Measurements from ENCODE around the gene ZNF611.
"Not testable (repeated sequence)": the region's sequence is repeated elsewhere in the genome, so short reads cannot be mapped to it uniquely, and the experiment has no call there.

The ZNF611 gene

DNA sequence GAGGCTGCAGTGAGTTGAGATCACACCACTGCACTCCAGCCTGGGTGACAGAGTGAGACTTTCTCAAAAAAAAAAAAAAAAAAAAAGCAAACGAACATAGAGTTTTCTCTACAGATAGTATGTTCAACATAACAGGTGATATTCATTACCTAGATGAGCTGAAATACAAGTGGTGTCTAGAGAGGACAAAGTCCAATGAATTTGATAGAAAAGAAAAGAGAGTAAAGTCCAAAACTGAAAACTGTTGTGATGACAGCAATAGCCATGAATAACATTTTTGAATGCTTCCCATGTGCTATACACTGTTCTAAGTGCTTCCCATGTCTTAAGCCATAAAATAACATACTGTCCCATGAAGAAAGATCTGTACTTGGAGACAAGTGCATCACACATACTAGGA, 53.6 kb downstream of the ZNF611 start:
- not testable (repeated sequence) for DNase-seq (ENCODE audit: low read depth)

DNA sequence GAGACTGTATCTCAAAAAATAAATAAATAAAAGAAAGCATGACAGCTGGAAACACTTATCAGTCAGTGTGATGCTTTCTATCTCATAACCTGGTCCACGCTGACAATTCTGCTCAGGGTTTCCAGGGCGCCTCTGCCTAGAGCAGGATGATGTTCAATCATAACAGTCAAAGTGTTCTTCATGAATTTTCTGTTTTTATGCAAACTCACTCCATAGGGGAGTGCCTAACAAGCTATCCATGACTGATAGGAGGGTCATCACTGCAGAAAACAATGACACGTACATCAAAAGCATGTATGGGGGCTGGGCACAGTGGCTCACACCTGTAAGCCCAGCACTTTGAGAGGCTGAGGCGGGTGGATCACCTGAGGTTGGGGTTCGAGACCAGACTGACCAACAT, 55.2 kb downstream of the ZNF611 start:
- no peak for DNase-seq (ENCODE audit: low read depth)

DNA sequence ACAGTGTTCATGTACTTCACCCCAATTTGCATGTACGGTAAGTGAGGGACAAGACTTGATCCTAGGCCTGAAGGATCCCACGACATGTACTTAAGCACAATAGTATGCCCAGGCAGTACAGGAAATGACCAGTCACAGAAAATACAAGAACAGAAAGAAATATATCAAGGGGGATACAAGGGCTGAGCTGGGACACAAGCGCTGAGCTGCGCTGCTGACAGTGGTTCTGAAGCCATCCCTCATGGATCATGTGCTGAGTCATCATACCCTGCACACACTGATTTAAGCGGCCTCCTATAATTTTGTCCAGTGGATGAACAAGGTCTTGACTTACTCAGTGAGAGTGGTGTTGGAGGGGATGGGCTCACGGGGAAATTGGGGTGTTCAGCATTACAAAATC, 59.6 kb downstream of the ZNF611 start:
- DNase-seq (ENCODE audit: low read depth) = not testable (repeated sequence)

DNA sequence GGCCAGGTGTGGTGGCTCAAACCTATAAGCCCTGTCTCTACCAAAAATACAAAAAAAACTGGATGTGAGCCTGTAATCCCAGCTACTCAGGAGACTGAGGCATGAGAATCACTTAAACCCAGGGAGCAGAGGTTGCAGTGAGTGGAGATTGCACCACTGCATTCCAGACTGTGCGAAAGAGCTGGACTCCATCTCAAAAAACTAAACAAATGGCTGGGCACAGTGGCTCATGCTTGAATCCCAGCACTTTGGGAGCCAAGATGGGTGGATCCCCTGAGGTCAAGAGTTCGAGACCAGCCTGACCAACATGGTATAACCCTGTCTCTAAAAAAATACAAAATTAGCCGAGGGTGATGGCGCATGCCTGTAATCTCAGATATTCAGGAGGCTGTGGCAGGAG, 61.8 kb downstream of the ZNF611 start:
- no peak for DNase-seq (ENCODE audit: low read depth)

DNA sequence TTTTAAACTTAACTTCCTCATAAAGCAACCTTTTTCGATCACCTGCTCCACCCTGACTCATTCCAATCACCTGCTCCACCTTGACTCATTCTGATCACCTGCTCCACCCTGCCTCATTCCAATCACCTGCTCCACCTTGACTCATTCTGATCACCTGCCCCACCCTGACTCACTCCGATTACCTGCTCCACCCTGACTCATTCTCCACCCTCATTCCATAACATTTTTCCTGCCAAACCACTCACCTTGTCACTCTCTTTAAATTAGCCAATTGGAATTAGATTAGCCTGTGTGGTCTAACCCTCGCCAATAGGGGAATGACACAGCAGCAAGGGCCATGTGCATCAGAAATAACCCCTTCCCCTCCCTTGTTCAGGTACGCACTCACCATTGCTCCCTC, 64.8 kb downstream of the ZNF611 start:
- no peak for DNase-seq (ENCODE audit: low read depth)

DNA sequence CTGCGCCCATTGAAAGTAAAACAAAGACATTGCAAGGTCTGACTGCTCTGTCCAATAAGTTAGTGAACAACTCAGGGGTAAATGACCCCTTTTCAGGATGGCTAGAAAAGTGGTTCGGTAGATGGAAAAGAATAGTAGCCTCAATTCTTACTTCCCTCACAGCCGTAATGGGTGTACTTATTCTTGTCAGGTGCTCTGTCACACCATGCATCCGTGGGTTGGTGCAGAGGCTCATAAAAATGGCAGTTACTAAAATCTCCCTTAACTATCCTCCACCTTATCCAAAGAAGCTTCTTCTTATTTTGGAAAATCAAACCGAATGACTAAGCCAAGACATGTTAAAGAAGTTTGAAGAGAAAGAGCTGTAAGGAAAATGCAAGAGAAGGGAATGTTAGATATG, 65.3 kb downstream of the ZNF611 start:
- DNase-seq (ENCODE audit: low read depth) = no peak

DNA sequence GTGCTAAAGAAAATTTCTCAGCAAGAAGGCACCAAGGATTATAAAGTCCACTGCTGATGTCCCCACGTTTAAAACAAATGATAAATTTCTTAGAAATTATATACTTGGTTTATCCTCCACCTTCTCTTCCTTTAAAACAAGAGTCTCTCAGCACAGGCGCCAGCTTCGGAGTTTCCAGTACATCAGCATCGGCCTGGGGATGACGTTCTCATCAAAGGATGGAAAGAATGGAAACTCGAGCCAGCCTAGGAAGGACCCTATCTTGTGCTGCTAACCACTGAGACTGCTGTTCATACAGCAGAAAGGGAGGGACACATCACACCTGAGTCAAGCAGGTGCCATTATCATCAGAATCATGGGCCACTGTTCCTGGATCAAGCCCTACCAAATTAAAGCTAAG, 66.9 kb downstream of the ZNF611 start:
- DNase-seq (ENCODE audit: low read depth) = no peak

DNA sequence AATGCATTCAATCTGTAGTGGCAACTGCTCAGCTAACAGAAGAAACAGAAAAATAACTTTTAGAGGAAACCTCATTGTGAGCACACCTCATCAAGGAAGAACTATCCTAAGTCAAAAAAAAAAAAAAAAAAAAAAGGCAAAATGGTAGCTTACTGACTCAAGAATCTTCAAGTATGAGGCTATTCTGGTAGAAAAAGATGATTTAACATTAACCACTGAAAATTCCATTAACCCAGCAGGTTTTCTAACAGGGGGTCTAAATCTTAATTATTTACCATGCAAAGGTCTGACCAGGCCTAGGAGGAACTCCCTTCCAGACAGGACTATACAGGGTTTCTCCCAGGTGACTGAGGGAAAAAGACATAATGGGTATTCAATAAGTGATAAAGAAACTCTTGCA, 68.3 kb downstream of the ZNF611 start:
- no peak for DNase-seq (ENCODE audit: low read depth)

DNA sequence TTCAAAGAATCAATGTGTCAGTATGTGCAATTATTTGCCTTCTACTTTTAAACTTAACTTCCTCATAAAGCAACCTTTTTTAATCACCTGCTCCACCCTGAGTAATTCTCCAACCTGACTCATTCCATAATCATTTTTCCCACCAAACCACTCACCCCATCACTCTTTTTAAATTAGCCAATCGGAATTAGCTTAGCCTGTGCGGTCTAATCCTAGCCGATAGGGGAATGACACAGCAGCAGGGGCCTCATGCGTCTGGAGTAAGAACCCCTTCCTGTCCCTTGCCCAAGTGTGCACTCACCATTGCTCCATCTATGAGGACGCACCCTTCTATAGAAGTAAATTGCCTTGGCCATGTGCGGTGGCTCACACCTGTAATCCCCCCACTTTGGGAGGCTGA, 69.3 kb downstream of the ZNF611 start:
- DNase-seq (ENCODE audit: low read depth) = no peak

DNA sequence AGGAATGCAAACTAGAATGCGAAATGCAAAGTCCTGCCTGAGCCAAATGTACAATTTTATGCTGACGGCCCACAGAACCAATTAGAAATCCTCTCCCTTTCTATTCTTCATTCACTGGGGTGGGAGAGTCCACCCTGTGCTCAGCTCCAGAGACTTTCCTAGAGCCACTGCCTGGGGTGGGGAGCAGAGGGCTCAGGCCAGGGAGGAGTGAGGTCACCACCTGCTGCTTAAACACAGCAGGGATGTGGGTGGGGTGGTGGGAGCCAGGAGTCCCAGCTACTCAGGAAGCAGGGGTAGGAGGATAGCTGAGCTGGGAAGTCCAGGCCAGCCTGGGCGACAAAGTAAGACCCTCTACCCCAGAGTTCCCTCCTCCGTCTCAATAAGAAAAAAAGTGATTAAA, 69.8 kb downstream of the ZNF611 start:
- DNase-seq (ENCODE audit: low read depth) = no peak

DNA sequence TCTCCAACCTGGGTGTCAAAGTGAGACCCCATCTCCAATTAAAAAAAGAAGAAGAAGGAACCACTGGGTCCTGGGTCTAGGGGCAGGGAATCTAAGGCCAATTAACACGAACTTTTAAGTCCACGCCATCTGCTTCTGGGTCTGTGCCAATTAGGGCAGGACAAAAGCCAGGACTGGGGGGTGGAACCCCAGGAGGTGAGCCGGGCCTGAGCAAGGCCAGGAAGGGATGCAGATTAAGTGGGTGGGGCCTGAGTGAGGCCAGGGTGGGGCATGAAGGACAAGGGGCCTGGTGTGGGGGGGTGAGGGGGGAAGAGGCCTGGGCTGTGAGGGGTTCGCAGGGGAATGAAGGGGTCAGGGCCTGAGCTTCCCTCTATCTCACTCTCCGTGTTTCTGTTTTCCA, 70.4 kb downstream of the ZNF611 start:
- no peak for DNase-seq (ENCODE audit: low read depth)

DNA sequence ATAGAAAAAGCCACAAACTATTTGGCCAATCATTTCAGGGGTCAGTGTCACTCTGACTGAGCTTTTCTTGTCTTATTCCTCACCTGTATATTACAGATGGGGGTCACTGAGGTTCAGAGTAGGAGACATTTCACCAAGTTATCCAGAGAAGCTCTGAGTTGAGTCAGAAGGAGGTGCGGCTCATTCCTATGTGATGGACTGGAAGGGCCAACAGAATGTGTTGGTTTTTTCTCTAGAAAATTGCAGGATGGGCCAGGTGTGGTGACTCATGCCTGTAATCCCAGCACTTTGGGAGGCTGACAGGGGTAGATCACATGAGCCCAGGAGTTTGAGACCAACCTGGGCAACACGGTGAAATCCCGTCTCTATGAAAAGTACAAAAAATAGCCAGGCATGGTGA, 72.2 kb downstream of the ZNF611 start:
- no peak for DNase-seq (ENCODE audit: low read depth)

DNA sequence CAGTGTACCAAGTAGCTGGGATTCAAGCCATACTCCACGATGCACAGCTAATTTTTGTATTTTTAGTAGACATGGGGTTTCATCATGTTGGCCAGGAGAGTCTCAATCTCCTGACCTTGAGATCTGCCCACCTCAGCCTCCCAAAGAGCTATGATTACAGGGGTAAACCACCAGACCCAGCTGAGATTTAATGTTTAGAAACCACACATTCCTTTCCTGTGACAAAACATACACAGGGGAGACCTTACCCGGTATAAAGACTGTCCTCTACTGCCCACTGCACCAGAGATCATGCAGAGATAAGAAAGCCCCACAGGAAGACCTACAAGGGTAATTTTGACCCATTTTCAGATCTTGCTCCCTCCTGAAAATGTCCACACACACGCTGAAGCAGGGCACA, 73.9 kb downstream of the ZNF611 start:
- no peak for DNase-seq (ENCODE audit: low read depth)

DNA sequence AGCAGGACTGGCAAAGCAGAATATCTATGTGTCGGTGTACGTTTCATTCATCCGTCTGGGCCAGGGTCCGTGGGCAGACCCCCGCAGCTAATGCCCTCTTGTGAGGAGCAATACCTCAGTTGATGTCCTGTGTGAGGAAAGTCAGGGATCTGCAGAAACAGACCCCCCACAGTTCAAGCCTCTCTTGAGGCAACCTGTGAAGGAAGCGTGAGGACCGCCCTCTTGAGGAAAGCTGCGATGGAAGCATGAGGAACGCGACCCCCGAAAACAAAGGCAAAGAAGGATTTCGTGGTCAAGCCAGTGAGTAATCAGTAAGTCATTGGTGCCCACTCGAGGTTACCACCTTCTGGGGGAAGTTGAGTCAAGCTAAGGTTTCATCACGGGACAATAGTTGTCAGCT, 75.8 kb downstream of the ZNF611 start:
- no peak for DNase-seq (ENCODE audit: low read depth)

DNA sequence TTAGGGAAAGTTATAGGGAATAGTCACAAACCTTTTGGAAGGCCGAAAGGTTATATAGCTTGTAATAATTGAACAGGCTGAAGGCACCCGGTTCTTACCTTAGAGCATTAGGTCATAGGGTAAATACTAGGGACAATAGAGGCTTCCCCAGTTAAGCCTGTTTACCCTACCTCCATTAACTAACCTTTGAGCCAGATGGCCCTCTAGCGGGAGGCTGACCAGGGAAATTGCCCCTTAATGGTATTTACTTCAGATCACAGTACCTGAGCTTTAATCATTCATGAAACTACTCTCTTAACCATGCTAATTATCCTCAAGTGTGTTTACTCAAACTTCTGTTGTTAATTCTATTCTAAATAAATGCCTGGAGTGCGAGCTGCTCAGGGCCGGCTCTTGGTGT, 76.2 kb downstream of the ZNF611 start:
- no peak for DNase-seq (ENCODE audit: low read depth)

DNA sequence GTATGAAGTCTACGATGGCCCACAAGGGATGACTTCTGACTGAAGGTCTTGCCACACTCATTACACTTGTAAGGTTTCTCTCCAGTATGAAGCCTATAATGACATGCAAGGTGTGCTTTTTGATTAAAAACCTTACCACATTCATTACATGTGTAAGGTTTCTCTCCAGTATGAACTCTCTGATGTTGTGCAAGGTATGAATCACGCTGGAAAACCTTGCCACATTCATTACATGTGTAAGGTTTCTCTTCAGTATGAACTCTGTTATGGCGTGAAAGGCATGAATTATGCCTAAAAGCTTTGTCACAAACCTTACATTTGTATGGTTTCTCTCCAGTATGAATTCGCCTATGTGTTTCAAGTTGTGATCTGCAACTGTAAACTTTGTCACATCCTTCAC, 81.7 kb downstream of the ZNF611 start:
- DNase-seq (ENCODE audit: low read depth) = no peak
